GM19239 (cell line): ENCODE data around the gene CWC27.

ENCODE experiments used
- DNase-seq: peaks from one replicate; pipeline ENCODE4 v3.0.0; 2011; ENCODE audit warnings: low spot score; ENCODE audit not compliant: insufficient read length
- FAIRE-seq: peaks from 2 replicates; lab custom pipeline; 2011; peaks lifted over from hg19 to GRCh38; lab: Jason Lieb, UNC

CWC27 gene

GRCh38 chr5:64768358-64769312 is at the start of gene CWC27, which contains the start of gene SREK1IP1:
Gene CWC27 (plus strand): TSS chr5:64768930. CDS start chr5:64769147, 217 bp downstream.
Gene SREK1IP1 (minus strand): TSS chr5:64768691. CDS start chr5:64768517, 174 bp downstream.
- DNase-seq (peak; percentile 53), FAIRE-seq (peak; percentile 93)

GRCh38 chr5:64722588-64722987 is 46.1 kb upstream of the CWC27 start:
- FAIRE-seq (no peak), DNase-seq (no peak)

DNA sequence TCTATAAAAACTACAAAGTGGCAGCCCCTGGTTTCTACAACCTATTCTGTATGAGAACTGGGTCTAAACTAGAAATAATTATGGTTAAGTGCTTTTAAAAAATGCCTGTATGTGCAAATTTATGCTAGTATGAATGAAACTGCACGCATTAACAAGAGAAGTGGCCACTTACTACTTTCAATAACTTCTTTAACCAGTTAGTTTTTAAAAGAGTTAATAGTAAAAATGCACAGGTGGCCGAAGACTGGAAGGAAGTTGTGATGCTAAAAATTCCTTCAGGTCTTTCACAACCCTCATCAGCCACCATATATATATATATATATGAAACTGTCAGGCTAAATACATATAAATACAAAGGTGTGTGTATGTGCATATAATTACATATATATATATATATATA is 41.6 kb upstream of the CWC27 start:
- no peak for DNase-seq
- no peak for FAIRE-seq

DNA sequence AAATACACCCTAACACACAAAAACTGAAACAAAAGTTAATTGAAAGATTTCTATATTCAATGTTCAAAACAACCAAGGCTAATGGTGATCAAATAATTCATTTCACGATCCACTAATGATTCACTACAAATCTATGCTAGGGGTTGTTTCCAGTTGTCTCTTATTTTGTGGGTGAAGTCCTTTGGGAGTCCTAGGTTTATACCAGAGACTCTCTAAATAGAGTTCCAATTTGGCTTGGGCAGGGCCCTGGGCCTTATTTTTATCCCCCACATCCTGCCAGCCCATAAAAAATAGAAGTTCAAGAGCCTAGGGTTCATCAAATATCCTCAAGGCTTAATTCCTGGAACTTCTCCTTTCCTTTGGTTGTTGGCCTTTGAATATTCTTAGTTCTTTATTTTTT is 26.3 kb upstream of the CWC27 start:
- no peak for DNase-seq

DNA sequence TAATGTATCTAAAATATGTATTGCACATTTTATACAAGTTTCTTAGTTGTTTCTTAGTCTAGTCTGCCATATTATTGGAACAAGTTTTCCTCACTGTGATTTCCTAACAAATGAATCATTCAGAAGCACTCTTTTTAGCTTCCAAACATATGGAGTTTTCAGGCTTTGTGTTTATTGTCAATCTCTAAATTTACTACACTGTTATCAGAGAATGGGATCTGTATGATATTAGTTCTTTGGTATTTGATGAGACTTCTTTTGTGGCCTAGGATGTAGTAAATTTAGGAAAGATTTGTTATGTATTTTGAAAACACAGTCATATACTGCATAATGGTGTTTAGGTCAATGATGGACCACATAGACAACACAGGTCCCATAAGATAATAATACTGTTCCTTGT is 25.9 kb upstream of the CWC27 start:
- DNase-seq (no peak), FAIRE-seq (peak; percentile 54)

More for the DNA sequence above, 26.3 kb upstream of the CWC27 start:
- FAIRE-seq = no peak

GRCh38 chr5:64744914-64745313 is 23.8 kb upstream of the CWC27 start:
- DNase-seq (no peak), FAIRE-seq (no peak)

- FAIRE-seq (no peak), DNase-seq (no peak)
These were observed 22.3 kb upstream of the CWC27 start for GRCh38 chr5:64746446-64746845.

- FAIRE-seq (no peak), DNase-seq (no peak)
These were observed 19.3 kb upstream of the CWC27 start for GRCh38 chr5:64749385-64749784.

GRCh38 chr5:64754066-64754465 is 14.7 kb upstream of the CWC27 start:
- DNase-seq (no peak), FAIRE-seq (peak; percentile 28)

GRCh38 chr5:64758901-64759300 is 9.8 kb upstream of the CWC27 start:
- no peak for FAIRE-seq
- no peak for DNase-seq

DNA sequence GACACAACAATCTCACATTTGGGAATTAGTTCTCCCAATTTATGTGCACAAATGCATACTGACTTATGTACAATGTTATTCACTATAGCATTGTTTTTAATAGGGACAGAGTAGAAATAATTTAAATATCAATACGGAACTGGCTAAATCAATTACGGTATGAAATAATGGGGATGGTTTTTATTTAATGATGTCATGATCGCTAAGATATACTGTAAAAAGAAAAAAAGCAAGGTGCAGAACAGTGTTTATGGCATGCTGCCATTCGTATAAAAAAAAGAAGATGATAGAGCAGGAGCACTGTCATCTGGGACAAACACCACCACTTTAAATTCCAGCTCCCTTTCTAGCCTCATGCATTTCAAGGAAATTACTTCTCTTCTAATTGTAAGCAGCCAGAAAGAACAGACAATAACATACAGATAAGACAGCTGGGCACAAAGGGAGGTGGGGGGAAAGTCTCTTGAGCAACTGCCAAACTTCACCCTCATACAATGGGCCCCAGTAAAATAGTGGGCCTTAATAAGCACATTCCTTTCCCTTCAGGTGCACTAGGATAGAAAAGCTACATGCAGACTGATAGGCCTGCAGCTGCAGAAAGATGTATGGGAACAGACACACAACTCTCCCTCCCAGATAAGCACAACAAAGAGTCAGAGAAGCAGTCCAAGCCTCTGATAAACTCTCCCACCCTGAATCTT is 8.6 kb upstream of the CWC27 start:
- FAIRE-seq (no peak), DNase-seq (no peak)

DNA sequence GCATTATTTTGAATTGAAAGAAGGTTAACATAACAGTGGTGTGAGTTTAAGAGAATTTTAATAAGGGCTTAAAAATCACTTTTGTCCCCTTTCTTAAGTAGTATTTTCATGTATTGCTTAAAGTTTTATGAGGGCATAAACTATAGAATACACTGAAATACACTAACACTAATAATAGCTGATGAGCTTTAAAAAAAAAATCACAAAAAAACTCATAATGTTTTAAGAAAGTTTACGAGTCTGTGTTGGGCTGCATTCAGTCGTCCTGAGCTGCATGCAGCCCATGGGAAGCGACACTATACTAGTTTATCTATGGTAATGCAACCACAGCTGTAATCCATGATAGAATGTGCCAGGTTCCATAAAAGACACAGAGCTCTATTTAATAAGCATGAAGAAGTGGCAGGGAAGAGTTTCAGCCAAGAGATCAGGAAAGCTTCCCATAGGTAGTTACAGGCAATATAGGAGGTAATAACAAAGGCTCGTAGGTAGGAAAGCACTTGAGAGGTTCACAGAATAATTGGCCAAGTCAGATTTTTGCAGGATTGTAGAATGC is 4.7 kb upstream of the CWC27 start:
- DNase-seq = no peak
- no peak for FAIRE-seq

- no peak for FAIRE-seq
- DNase-seq = no peak
These were observed 2.8 kb upstream of the CWC27 start for GRCh38 chr5:64765804-64766504.

DNA sequence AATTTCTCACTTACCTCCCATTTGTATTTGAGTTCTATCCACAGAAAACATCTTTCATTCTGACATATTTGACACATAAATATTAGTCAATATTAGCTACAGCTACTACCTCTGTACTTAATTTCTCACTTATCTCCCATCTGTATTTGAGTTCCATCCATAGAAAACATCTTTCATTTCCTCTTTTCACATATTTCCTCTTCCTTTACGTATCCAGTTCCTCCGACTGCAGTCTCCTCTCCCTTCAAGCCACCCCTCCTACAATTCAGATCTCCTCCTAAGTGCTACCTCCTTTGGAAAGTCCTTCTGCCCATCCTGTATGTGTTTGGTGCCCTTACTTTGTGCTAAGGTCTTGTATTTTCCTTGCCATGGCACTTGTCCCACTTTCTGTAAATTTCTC is 1.8 kb upstream of the CWC27 start:
- no peak for FAIRE-seq
- DNase-seq = no peak

GRCh38 chr5:64767959-64768357 is 772 bp upstream of the CWC27 start:
- FAIRE-seq = no peak
- no peak for DNase-seq

DNA sequence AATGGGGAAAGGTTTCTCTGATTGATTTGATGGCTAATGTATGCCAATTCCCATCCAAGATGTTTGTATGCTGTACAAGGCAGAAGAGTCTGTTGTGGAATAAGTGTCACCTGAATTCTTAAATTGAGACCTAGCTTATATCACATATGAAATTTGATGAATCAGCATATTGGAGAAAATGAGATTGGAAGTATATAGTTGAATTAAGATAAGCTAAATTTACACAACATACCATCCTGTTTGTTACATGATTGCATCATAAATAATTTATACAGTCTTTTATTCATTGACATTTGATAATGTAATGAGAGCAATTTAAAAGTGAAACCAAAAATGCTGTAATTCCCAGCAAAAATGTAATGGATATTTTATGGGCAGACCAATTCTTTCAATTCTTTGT is 1.1 kb downstream of the CWC27 start:
- DNase-seq (no peak), FAIRE-seq (no peak)

DNA sequence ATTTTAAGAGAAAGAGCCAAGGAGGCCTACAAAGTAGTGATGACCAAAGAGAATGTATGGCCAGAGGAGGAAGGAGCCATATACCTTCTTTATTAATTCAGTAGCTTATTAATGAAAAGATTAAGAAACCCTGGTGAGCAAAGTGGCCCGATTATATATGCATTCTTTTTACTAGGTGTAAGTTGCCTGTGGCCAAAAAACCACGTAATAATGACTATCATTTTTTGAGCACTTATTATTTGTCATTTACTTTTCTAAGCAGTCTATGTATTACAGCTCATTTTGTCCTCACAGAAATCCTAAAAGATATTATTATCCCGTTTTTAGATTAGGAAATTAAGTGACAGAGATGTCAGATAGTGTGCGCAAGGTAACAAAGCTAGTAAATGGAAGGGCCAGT is 3.0 kb downstream of the CWC27 start:
- no peak for DNase-seq
- FAIRE-seq = no peak

DNA sequence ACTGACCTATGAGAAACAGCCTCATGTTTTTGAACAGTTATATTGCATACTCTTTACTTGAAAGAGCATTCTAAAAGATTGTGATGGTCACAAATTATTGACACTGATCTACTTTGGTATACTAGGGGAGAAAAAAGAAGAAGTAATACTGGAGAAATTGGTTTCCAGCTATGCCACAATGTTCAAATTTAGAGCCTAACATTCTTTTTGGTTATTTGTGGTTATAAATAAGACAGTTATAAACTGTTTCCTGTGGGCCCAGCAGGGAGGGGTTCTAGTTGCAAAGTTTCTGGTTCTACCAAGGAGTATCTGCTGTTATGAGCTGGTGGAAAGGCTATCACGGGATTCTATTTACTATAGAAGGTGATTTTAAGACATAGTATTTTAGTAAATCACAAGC is 4.8 kb downstream of the CWC27 start:
- peak; percentile 4 for FAIRE-seq
- no peak for DNase-seq

- DNase-seq (no peak), FAIRE-seq (peak; percentile 57)
These were observed 6.6 kb downstream of the CWC27 start for GRCh38 chr5:64775291-64775690.

DNA sequence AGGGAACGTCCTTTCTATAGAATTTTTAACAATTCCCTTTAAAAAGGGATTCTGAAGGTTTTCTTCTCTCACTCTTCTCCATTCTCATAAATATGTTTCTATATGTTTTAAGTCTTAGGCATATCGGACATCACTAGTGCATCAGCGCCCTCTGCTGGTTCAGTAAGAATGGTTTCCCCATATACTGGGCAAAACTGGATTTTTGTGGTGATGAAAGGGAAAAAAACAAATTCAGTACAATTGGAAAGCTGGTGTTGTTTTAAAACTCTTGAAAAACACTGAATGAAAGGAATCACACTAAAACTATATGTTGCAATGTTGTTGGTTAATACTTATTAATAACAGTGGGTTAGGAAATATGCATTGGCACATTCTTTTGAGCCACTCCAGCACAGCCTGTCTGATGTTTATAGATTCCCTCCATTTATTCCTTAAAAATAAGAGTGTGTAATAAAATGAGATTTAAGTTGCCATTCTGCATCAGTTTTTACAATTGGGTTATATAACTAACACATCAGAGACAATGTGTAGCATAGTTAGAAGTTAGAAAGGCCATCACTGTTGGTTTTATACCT is 15.8 kb downstream of the CWC27 start:
- FAIRE-seq (peak; percentile 80), DNase-seq (peak; percentile 3)
